HCEC 1CT (cell line): ENCODE measurements around the gene TRIM72.
"Not testable (repeated sequence)": the region's sequence is repeated elsewhere in the genome, so short reads cannot be mapped to it uniquely, and the experiment has no call there.

Experiments used
- DNase-seq: peaks from one replicate; pipeline ENCODE4 v3.0.0-alpha.2; 2017

The TRIM72 gene

GRCh38 chr16:31216422-31217135, 2.7 kb downstream of the TRIM72 start, which contains the start of gene PYDC1:
TSS of gene PYDC1 (minus strand) at chr16:31217135. CDS start at chr16:31217028, 107 bp downstream.
- DNase-seq, result no peak

DNA sequence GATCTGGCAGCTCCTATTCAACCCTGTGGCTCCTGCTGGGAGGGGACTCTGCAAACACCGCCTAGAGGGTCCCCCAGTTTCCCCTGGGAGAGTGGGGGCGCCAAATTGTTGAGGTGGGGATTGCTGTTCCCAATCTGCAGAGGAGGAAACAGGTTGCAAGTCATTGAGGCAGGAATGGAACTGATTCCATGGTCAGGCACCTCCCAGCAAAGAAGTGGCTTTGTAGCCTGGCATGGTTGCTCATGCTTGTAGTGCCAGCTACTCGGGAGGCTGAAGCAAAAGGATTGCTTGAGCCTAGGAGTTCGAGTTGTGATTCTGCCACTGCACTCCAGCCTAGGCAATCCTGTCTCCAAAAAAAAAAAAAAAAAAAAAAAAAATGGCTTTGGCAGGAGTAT, 3.2 kb downstream of the TRIM72 start:
- no peak for DNase-seq

DNA sequence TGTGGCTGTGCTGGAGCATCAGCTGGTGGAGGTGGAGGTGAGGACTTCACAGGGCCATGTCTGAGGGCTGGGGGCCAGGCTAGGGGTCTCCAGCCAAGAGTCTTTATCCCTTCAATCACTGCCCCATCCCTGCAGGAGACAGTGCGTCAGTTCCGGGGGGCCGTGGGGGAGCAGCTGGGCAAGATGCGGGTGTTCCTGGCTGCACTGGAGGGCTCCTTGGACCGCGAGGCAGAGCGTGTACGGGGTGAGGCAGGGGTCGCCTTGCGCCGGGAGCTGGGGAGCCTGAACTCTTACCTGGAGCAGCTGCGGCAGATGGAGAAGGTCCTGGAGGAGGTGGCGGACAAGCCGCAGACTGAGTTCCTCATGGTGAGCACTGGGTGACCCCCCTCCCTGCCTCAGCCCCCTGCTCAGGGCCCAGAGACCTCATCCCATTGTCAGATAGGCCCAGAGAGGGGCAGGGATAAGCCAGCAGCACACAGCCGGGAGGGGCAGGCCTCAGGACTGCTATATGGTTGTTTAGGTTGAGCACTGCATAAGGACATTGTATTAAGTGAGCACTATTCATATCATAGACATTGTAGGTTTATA, 5.3 kb downstream of the TRIM72 start:
- DNase-seq, result no peak

DNA sequence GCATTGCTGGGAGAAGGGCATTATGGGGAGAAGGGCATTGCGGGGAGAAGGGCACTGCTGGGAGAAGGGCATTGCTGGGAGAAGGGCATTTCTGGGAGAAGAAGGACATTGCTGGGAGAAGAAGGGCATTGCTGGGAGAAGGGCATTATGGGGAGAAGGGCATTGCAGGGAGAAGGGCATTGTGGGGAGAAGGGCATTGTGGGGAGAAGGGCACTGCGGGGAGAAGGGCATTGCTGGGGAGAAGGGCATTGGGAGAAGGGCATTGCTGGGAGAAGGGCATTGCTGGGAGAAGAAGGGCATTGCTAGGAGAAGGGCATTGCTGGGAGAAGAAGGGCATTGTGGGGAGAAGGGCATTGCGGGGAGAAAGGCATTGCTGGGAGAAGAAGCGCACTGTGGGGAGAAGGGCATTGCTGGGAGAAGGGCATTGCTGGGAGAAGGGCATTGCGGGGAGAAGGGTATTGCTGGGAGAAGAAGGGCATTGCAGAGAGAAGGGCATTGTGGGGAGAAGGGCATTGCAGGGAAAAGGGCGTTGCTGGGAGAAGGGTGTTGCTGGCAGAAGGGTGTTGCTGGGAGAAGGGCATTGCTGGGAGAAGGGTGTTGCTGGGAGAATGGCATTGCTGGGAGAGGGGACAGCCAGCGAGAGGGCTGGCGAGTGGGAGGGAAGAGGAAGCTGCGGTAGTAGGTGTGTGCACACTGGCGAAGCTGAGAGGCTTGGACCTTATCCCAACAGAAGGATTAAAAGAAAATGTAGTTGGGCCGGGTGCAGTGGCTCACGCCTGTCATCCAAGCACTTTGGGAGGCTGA, 7.6 kb downstream of the TRIM72 start:
- no peak for DNase-seq

DNA sequence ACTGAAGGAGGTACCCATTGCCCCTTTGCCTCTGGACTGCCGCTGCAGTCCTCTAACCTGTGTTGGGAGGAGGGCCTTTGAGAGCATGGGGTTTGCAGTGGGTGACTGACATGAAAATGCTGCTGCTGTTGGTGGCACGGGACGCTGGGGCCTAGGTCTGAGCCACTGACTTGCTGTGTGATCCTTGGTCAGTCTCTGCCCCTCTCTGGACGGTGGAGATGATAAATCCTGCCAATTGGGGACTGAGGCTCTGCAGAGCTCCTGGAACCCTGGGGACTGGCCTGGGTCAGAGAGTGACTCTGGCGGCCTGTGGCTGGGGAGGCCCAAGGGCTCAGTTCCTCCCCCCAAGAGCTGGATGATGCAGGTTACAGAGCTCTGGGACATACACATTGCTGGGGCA, 9.1 kb downstream of the TRIM72 start:
- no peak for DNase-seq

- DNase-seq, result no peak
Observed at GRCh38 chr16:31224092-31224955, 10.4 kb downstream of the TRIM72 start.

DNA sequence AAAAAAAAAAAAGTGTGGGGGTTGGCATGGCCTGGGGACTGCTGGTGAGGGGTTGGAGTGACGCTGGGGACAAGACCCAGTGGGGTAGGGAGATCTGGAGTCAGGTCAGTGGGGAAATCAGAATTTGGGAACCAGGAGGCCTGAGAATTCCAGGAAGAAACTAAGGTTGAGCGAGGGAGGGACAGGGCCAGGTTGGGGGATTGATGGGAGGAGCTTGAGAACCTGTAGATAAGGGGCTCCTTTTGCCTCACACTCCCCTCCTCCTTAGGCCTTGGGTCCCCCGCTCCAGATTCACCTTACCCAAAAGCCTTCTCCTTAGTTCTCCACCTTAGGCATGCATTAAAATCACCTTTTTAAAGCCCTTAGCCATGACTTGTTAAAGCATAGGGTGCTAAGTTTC, 11.3 kb downstream of the TRIM72 start:
- no peak for DNase-seq

DNA sequence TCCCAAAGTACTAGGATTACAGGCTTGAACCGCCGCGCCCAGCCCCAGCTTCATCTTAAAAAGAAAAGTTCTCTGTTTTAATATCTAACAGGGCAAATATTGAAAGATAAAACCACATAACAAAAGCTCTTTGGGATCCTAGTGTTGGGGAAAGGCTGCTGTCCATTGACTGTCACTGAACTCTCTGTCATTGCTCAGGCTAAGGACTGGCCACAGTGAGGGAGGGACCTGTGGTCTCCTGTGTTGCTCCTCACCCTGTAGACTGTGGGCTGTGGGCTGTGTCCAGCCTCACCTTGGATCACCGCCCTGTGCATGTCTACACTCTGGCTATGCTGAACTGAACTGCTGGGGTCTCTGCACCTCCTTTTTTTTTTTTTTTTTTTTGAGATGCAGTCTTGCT, 14.3 kb downstream of the TRIM72 start:
- DNase-seq, result no peak

DNA sequence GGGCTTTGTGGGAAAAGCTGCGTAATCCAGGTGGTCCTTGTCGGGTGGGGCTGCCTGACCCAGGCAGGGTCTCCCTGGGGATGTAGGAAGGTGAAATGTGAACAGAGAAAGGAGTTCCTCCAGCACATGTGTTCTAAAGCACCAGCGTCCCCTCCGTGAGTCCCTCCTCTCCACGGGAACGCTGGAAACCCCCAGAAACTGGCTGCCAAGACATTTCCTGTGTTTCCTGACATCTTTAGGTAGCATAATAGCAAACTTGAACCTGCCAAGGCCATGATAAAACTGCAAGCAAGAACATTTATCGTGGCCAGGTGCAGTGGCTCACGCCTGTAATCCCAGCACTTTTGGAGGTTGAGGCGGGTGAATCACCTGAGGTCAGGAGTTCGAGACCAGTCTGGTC, 15.6 kb downstream of the TRIM72 start:
- no peak for DNase-seq

- DNase-seq, result no peak
Observed at GRCh38 chr16:31238041-31238440, 24.1 kb downstream of the TRIM72 start.

GRCh38 chr16:31242206-31242605, 28.3 kb downstream of the TRIM72 start:
- no peak for DNase-seq

DNA sequence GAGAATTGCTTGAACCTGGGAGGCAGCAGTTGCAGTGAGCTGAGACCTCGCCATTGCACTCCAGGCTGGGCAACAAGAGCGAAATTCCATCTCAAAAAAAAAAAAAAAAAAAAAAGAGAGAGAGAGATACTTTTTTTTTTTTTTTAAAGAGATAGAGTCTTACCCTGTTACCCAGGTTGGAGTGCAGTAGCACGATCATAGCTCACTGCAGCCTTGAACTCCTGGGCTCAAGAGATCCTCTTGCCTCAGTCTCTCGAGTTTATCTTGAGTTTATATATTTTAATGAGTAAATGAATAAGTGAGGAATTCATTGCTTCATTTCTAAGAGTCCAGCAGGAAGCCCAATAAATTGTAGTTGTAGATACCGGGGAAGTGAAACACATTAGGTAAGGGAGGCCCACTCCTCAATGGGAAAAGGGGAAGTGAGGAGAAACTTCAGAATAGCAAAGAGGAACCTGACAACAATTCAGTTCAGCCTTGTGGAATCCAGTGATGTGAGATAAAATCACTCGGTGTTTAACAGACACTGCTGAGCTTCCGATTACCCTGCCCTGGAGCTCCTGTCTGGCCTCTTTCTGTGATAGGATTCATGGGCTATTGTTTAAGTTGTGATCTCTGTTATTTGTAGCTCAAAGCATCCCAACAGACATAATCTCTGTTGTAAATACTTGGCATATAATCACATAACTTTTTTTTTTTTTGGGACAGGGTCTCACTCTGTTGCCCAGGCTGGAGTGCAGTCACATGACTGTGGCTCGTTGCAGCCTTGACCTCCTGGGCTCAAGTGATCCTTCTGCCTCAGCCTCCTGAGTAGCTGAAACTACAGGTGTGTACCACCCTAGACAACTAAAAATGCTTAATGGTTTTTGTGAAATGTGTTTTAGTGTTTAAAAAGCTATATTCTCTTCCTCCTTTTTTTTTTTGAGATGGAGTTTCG, 30.1 kb downstream of the TRIM72 start:
- no peak for DNase-seq

DNA sequence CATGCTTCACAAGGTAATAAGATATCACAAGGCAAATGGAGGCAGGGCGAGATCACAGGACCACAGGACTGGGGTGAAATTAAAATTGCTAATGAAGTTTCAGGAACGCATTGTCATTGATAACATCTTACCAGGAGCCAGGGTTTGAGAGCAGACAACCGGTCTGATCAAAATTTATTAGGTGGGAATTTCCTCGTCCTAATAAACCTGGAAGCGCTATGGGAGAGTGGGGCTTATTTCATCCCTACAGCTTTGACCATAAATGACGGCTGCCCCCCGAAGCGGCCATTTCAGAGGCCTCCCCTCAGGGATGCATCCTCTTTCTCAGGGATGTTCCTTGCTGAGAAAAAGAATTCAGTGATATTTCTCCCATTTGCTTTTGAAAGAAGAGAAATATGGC, 31.7 kb downstream of the TRIM72 start:
- DNase-seq, result not testable (repeated sequence)

DNA sequence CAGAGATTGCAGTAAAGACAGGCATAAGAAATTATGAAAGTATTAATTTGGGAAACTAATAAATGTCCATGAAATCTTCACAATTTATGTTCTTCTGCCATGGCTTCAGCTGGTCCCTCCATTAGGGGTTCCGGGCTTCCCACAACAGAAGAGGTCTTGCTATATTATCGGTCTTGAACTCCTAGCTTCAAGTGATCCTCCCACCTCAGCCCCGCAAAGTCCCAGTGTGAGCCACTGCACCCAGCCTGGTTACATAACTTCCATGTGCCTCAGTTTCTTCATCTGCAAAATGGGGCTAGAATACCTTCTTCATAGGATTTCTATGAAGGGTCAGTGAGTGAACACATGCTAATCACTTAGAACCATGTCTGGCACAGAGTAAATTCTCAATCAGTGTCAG, 32.4 kb downstream of the TRIM72 start:
- no peak for DNase-seq

DNA sequence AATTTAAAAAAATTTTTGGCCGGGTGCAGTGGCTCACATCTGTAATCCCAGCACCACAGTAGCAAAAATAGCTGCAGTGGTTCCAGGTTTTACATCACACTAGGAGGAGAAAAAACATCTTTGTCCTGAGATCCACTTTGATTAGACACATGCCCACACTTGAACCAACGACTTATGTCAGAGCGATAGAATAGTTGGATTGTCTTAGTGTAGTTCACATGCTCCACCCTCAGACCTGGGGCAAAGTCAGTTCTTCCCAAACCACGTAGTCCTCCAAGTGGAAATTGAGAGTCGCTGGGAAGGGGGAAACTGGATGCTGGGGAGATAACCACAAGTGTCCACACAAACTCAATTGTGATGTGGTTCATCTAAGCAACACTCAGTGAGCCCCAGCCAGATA, 34.4 kb downstream of the TRIM72 start:
- DNase-seq, result no peak

- DNase-seq, result no peak
Observed at GRCh38 chr16:31250782-31251384, 37.0 kb downstream of the TRIM72 start.

DNA sequence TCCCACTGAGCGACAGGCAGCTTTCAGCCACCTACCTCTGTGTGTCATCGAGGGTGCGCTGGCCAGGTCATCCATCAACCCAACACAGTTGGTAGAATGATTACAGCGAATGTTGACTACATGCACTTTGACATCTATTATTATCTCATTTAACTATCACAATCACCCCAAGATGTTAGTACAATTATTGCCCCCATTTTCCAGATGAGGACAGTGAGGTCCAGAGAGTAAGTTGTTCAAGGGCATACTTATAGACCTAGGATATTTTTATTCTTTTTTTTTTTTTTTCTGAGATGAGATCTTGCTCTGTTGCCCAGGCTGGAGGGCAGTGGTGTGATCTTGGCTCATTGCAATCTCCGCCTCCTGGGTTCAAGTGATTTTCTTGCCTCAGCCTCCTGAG, 37.5 kb downstream of the TRIM72 start:
- no peak for DNase-seq

GRCh38 chr16:31253642-31254045, 39.7 kb downstream of the TRIM72 start:
- DNase-seq, result no peak

GRCh38 chr16:31256466-31256865, 42.5 kb downstream of the TRIM72 start:
- DNase-seq, result no peak

- no peak for DNase-seq
Observed at GRCh38 chr16:31258366-31258765, 44.4 kb downstream of the TRIM72 start.

DNA sequence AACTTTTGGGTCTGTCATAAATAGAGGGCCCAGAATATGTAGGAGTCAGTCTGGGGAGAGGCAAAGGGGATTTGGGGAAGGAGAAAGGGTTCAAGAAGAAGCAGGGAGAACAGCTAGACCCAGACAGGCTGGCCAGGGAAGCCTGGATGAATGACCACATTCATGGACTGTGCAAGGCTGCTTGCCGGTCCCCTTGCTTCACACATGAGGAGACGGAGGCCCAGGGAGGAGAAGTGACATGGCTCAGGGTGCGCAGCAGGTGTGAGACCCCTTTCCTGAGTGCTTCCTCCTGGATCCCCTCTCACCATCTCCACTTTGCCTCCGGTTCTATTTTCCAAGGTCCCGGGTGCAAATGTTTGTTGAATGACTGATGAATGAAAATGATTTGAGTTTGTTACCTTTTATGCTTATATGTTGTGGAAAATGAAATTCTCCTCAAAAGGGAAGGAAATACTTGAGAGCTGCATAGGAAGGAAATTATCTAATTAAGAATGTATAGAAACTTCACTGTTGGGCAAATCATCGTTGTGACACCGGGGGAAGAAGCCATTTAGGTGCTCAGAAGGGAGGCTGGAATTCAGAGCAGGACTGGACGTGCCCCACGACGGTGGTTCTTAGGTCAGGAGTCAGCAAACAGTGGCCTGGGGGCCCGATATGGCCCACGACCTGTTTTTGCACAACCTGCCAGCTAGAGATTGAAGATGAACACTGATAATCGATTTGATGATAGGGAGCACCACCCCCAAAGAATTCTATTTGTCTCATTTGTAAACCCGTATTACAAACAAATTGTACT, 46.4 kb downstream of the TRIM72 start:
- no peak for DNase-seq
